RWPE1 (cell line): ENCODE data around the gene PLEK.

Source experiments
- CTCF ChIA-PET: fragments of 350-600 bp; sonication (Branson Sonifier 250); formaldehyde crosslinking; extraction: SDS; loops from one replicate; lab custom pipeline; 2021; lab: Yijun Ruan, JAX
- POLR2A ChIA-PET: fragments of 400-600 bp; formaldehyde crosslinking; extraction: SDS; loops from one replicate; lab custom pipeline; 2020; ENCODE audit warnings: antibody characterized with exemption; ENCODE audit not compliant: low non-redundant PET; lab: Yijun Ruan, JAX
- DNase-seq: peaks from one replicate; pipeline ENCODE4 v3.0.0; 2012; ENCODE audit warnings: low spot score
- H3K27ac ChIP-seq: fragments of 450-650 bp; 2 replicates; pipeline ENCODE4 v1.5.1; 2017
- TF ChIP-seq, protein P1 (sequence below): fragments of 450-650 bp; conservative IDR thresholded peaks from 2 replicates; pipeline ENCODE4 v1.5.1; 2017; ENCODE audit warnings: low read depth, mild to moderate bottlenecking

PLEK gene

DNA sequence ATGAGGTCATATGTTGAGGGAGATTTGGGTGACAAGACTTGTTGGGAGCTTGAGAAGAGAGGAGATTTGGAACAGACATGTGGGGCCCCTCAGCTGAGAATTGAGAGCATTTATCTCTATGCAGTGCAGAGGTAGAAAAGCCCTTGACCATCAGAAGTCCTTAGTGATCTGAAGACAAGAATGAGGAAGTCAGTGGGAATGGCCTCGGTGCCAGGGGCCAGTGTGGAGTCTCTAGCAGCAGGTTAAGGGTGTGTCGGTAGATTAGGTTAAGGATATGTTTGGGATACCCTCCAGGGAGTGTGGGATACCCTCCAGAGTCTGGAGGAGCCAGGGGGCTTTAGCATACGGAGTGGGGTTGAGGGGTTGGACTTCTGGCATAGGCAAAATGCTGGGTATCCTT lies 60.4 kb downstream of the PLEK start:
- TF ChIP-seq, protein P1, sequence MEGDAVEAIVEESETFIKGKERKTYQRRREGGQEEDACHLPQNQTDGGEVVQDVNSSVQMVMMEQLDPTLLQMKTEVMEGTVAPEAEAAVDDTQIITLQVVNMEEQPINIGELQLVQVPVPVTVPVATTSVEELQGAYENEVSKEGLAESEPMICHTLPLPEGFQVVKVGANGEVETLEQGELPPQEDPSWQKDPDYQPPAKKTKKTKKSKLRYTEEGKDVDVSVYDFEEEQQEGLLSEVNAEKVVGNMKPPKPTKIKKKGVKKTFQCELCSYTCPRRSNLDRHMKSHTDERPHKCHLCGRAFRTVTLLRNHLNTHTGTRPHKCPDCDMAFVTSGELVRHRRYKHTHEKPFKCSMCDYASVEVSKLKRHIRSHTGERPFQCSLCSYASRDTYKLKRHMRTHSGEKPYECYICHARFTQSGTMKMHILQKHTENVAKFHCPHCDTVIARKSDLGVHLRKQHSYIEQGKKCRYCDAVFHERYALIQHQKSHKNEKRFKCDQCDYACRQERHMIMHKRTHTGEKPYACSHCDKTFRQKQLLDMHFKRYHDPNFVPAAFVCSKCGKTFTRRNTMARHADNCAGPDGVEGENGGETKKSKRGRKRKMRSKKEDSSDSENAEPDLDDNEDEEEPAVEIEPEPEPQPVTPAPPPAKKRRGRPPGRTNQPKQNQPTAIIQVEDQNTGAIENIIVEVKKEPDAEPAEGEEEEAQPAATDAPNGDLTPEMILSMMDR: no peak
- no peak for DNase-seq
- CTCF ChIA-PET: no interaction called here
- no peak overlapping the region for H3K27ac ChIP-seq
- POLR2A ChIA-PET: no interaction called here

DNA sequence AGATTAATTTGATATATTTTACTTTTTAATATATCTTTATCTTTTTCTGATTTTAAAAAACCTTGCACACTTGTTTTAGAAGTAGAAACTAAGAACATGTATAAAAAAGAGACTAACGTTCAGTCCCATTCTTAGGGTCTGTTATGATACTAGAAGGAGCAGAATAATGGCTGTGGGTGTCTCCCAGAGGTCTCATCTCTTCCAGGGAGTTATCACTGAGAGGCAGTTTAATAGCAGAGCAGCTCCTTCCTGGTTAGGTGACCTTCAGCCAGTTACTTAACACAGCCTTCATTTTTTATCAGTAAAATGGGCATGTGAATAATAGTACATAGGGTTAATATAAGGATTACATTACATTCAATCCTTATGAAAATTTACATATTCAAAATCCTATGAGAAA lies 61.4 kb downstream of the PLEK start:
- DNase-seq: no peak
- TF ChIP-seq, protein P1: no peak
- POLR2A ChIA-PET: no interaction called here
- H3K27ac ChIP-seq: no peak overlapping the region
- CTCF ChIA-PET: interaction anchor here (0.6 kb wide), 1 partner anchor 17 kb away, joined by 4 read pairs; no protein-coding TSS in a partner anchor

DNA sequence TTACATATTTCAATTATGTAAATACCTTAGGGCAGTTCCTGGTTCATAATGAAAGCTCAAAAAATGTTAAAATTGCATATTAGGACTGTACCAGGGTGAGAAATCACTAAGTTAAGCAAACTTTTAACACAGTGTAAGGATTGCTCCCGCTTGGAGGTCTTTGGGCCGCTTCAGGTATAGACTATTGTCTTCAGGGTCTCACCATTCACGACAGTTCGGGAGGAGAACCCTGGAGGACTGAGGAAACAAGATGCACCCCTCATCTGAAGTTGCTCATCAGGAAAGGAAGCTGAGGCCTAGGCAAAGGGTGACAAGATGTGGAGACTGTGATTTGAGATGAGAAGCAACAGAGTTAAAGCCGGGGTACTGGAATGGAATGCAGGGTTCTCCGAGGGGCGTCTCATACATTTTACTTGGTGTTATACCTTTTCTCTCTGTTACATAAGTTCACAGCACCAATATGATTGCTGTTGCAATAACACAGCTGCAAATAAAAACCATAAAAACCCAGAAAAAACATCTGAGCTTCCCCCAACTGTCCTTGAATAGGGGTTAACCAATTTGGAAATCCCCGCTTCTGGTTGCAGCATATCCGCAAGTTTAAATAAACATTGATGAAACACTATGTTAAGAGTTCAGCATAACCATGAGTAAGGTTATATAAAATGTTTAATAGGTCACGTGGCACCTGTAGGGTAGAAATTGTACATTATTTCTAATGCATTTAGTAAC lies 61.9 kb downstream of the PLEK start:
- H3K27ac ChIP-seq: no peak overlapping the region
- no peak for DNase-seq
- TF ChIP-seq, protein P1: no peak
- ChIA-PET POLR2A (no interaction called here), CTCF (interaction anchor here (1.0 kb wide), 1 partner anchor 15 kb away, joined by 3 read pairs; no protein-coding TSS in a partner anchor)

DNA sequence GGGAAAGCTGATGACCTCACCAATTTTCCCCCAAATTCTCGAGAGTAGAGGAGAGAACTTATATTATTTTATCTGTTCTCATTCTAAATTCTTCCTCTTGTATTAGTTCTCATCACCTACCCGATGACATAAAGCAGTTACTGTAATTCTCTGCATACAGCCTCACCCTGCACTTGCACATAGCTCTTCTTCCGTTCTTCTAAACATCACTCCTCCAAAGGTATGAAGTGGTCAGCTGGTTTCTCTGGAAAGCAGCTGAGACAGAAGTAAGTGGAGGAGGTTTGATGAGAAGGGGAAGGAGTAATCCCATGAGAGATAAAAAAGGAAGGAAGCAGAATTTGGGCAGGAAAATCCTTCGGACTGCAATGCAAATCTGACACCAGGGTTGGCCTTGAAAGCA lies 63.0 kb downstream of the PLEK start:
- no peak for DNase-seq
- TF ChIP-seq, protein P1: no peak
- ChIA-PET CTCF (interaction anchor here (0.6 kb wide), 1 partner anchor 206 kb away, joined by 3 read pairs; no protein-coding TSS in a partner anchor), POLR2A (no interaction called here)
- H3K27ac ChIP-seq: no peak overlapping the region

DNA sequence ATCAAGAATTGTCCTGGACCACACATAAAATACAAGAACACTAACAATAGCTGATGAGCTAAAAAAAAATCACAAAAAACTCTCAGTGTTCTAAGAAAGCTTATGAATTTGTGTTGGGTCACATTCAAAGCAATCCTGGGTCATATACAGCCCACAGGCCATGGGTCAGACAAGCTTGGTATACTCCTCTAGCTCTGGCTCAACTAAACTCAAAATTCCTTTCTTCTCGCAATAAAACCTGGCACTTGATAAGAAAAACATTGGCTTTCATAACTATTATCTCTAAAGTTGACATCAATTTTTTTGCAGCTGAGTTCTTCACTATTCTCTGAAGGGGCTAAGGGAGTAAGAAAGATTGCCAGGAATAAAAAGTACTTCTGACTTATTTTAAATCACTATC lies 63.7 kb downstream of the PLEK start:
- CTCF ChIA-PET: no interaction called here
- POLR2A ChIA-PET: no interaction called here
- no peak for DNase-seq
- no peak overlapping the region for H3K27ac ChIP-seq
- TF ChIP-seq, protein P1: no peak

DNA sequence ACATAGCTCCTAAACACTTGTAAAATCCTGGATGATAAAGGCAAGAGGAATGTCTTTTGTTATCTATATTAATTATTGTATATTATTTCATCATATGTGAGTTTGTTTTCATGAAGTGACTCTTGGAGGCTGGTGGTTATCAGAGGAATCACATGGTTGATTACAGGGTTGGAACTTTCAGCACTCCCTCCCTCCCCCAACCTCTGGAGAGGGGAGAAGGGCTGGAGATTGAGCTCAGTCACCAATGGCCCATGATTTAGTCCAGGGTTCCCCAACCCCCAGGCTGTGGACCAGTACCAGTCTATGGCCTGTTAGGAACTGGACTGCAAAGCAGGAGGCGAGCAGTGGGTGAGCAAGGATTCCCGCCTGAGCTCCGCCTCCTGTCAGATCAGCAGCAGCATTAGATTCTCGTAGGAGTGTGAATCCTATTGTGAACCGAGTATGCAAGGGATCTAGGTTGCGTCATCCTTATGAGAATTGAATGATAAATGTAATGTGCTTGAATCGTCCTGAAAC lies 64.3 kb downstream of the PLEK start:
- no peak for DNase-seq
- ChIA-PET POLR2A (no interaction called here), CTCF (no interaction called here)
- TF ChIP-seq, protein P1: no peak
- H3K27ac ChIP-seq: no peak overlapping the region
